Endodermal cell (in vitro differentiated cells): ENCODE measurements around the gene C11orf65. TPM values are rescaled to one million over a fixed set of nuclear protein-coding genes. Genes with fewer than 3 reads are reported as not detected.

Experiments used
- DNase-seq: peaks from one replicate; pipeline ENCODE4 v3.0.0-alpha.2; 2017
- H3K27ac ChIP-seq: 2 replicates; pipeline ENCODE4 v1.5.1; 2013; ENCODE audit warnings: mild to moderate bottlenecking, low read depth, low read length, moderate library complexity
- H3K27me3 ChIP-seq: 2 replicates; pipeline ENCODE4 v1.6.1; 2013; ENCODE audit warnings: mild to moderate bottlenecking, low read length, moderate library complexity; ENCODE audit not compliant: insufficient read depth, control insufficient read depth, poor library complexity, severe bottlenecking
- H3K36me3 ChIP-seq: 2 replicates; pipeline ENCODE4 v1.7.0; 2013; ENCODE audit warnings: mild to moderate bottlenecking, low read length, moderate library complexity; ENCODE audit not compliant: control insufficient read depth, insufficient read depth
- H3K4me1 ChIP-seq: one replicate; pipeline ENCODE4 v1.7.0; 2013; ENCODE audit warnings: low read length; ENCODE audit not compliant: control insufficient read depth, insufficient read depth
- H3K4me3 ChIP-seq: 2 replicates; pipeline ENCODE4 v1.5.1; 2013; ENCODE audit warnings: mild to moderate bottlenecking, low read length, moderate library complexity
- H3K9ac ChIP-seq: 2 replicates; pipeline ENCODE4 v1.6.1; 2013; ENCODE audit warnings: mild to moderate bottlenecking, low read length, moderate library complexity; ENCODE audit not compliant: poor library complexity, severe bottlenecking; ENCODE audit errors: extremely low read depth
- H3K9me3 ChIP-seq: 2 replicates; pipeline ENCODE4 v1.6.1; 2013; ENCODE audit warnings: mild to moderate bottlenecking, low read length, moderate library complexity; ENCODE audit not compliant: control insufficient read depth
- H3K27ac Mint-ChIP-seq: 2 replicates; pipeline ENCODE4 v1.8.0; 2020; ENCODE audit warnings: mixed read lengths
- H3K27me3 Mint-ChIP-seq: 2 replicates; pipeline ENCODE4 v1.8.0; 2021; ENCODE audit warnings: mild to moderate bottlenecking, mixed read lengths; ENCODE audit not compliant: insufficient read depth
- H3K36me3 Mint-ChIP-seq: 2 replicates; pipeline ENCODE4 v1.8.0; 2020; ENCODE audit warnings: low read depth, mixed read lengths
- H3K4me1 Mint-ChIP-seq: 2 replicates; pipeline ENCODE4 v1.8.0; 2020; ENCODE audit warnings: mixed read lengths
- H3K4me3 Mint-ChIP-seq: 2 replicates; pipeline ENCODE4 v1.8.0; 2020; ENCODE audit warnings: mild to moderate bottlenecking, moderate library complexity, mixed read lengths
- H3K9me3 Mint-ChIP-seq: 2 replicates; pipeline ENCODE4 v1.8.0; 2020; ENCODE audit warnings: mild to moderate bottlenecking, mixed read lengths
- WGBS, 2 experiments: methylation state at CpG; one replicate each; pipeline versions ENCODE4 v1.1.5 to v1.1.7; 2013; ENCODE audit warnings: missing lambda C conversion rate in 2 of 2, mixed read lengths in 1 of 2; ENCODE audit not compliant: insufficient coverage in 1 of 2, insufficient read length in 1 of 2; 5-methylcytosine and 5-hydroxymethylcytosine counted together
- total RNA-seq, 2 donors: library from RNA; stranded (reverse); fragmentation: NEBNext Ultra II Directional in 1 of 2; extraction: Animal tissue kit (Norgen Biotek cat#: 25700) in 1 of 2; gene quantifications; 2 replicates in 1 of 2; 3 replicates in 1 of 2; pipeline ENCODE4 v1.2.1, GENCODE V29; 2021
- TF ChIP-seq, protein P1 (sequence below): fragments of 200-600 bp; sonication (generic); conservative IDR thresholded peaks from 2 replicates; pipeline ENCODE4 v1.5.0; 2021; ENCODE audit warnings: antibody characterized with exemption, mild to moderate bottlenecking

Gene C11orf65
- total RNA-seq, 2 donors from 2014 or later = 1.3 to 2.8 TPM

GRCh38 chr11:108500721-108501120 is 33.4 kb upstream of the C11orf65 start:
- H3K27me3 Mint-ChIP-seq = peaks cover 14% of the 10 kb centered on the region
- H3K9me3 ChIP-seq = no peaks in the 10 kb centered on the region
- H3K36me3 ChIP-seq = no peaks in the 10 kb centered on the region
- H3K27me3 ChIP-seq = peaks cover 5% of the 10 kb centered on the region
- peaks cover 14% of the 10 kb centered on the region for H3K4me1 Mint-ChIP-seq
- H3K4me3 ChIP-seq = no peak overlapping the region
- no peak overlapping the region for H3K27ac ChIP-seq
- no peak overlapping the region for H3K9ac ChIP-seq
- no peaks in the 10 kb centered on the region for H3K36me3 Mint-ChIP-seq
- TF ChIP-seq, protein P1, sequence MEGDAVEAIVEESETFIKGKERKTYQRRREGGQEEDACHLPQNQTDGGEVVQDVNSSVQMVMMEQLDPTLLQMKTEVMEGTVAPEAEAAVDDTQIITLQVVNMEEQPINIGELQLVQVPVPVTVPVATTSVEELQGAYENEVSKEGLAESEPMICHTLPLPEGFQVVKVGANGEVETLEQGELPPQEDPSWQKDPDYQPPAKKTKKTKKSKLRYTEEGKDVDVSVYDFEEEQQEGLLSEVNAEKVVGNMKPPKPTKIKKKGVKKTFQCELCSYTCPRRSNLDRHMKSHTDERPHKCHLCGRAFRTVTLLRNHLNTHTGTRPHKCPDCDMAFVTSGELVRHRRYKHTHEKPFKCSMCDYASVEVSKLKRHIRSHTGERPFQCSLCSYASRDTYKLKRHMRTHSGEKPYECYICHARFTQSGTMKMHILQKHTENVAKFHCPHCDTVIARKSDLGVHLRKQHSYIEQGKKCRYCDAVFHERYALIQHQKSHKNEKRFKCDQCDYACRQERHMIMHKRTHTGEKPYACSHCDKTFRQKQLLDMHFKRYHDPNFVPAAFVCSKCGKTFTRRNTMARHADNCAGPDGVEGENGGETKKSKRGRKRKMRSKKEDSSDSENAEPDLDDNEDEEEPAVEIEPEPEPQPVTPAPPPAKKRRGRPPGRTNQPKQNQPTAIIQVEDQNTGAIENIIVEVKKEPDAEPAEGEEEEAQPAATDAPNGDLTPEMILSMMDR = no peak
- DNase-seq = no peak
- H3K27ac Mint-ChIP-seq = no peak overlapping the region
- H3K9me3 Mint-ChIP-seq = no peaks in the 10 kb centered on the region
- no peaks in the 10 kb centered on the region for H3K4me1 ChIP-seq
- WGBS, 2 experiments = 68 to 70% methylated on average over 2 of the region's 2 CpGs
- no peak overlapping the region for H3K4me3 Mint-ChIP-seq

- WGBS, 2 experiments = 91 to 96% methylated on average over 3 to 4 of the region's 4 CpGs
- peaks cover 5% of the 10 kb centered on the region for H3K27me3 ChIP-seq
- peaks cover 14% of the 10 kb centered on the region for H3K27me3 Mint-ChIP-seq
- H3K4me3 Mint-ChIP-seq = no peak overlapping the region
- no peaks in the 10 kb centered on the region for H3K36me3 ChIP-seq
- no peaks in the 10 kb centered on the region for H3K9me3 ChIP-seq
- no peak overlapping the region for H3K27ac Mint-ChIP-seq
- H3K9me3 Mint-ChIP-seq = no peaks in the 10 kb centered on the region
- H3K4me1 Mint-ChIP-seq = peaks cover 14% of the 10 kb centered on the region
- H3K27ac ChIP-seq = no peak overlapping the region
- DNase-seq = no peak
- no peaks in the 10 kb centered on the region for H3K4me1 ChIP-seq
- no peak overlapping the region for H3K9ac ChIP-seq
- H3K36me3 Mint-ChIP-seq = no peaks in the 10 kb centered on the region
- TF ChIP-seq, protein P1 = no peak
- H3K4me3 ChIP-seq = no peak overlapping the region
Observed at GRCh38 chr11:108500169-108500568, 32.8 kb upstream of the C11orf65 start.

DNA sequence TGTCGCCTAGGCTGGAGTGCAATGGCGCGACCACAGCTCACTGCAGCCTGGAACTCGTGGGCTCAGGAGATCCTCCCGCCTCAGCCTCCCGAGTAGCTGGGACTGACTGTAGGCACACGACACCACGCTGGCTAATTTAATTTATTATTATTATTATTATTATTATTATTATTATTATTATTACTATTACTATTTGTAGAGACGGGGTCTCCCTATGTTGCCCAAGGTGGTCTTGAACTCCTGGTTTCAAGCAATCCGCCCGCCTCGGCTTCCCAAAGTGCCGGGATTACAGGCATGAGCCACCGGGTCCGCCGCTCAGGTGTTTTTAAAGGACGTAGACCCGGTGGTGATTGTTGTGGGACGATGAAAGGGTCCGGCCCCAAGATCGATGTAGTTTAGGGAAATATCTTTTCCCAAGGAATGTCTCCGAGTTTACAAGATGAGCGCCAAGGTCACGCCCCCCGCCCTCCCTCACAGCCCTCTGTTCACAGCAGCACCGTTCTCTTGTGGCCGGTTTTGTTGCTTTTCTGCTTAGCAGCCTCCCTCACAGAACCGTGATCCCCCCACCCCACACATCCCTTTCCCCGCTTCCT is 31.6 kb upstream of the C11orf65 start:
- peaks cover 14% of the 10 kb centered on the region for H3K27me3 Mint-ChIP-seq
- 91 to 94% methylated on average over 20 to 26 of the region's 29 CpGs for WGBS, 2 experiments
- H3K27ac ChIP-seq = no peak overlapping the region

More for the DNA sequence above, 31.6 kb upstream of the C11orf65 start:
- H3K9ac ChIP-seq = no peak overlapping the region
- peak overlapping the region; percentile 78 for H3K4me3 ChIP-seq
- H3K27me3 ChIP-seq = peaks cover 5% of the 10 kb centered on the region
- DNase-seq = peak; percentile 55
- no peaks in the 10 kb centered on the region for H3K4me1 ChIP-seq
- TF ChIP-seq, protein P1 = no peak
- no peaks in the 10 kb centered on the region for H3K9me3 Mint-ChIP-seq
- H3K36me3 Mint-ChIP-seq = no peaks in the 10 kb centered on the region
- H3K4me1 Mint-ChIP-seq = peaks cover 18% of the 10 kb centered on the region
- H3K9me3 ChIP-seq = no peaks in the 10 kb centered on the region
- H3K4me3 Mint-ChIP-seq = peak overlapping the region; percentile 87
- no peaks in the 10 kb centered on the region for H3K36me3 ChIP-seq
- no peak overlapping the region for H3K27ac Mint-ChIP-seq
